GM19240 (cell line): ENCODE data around the gene FERMT2.

Experiments used
- DNase-seq: peaks from one replicate; pipeline ENCODE4 v3.0.0; 2011; ENCODE audit warnings: low spot score; ENCODE audit not compliant: insufficient read length

FERMT2 gene

GRCh38 chr14:52827426-52827825 lies 123.4 kb downstream of the FERMT2 start:
- no peak for DNase-seq

GRCh38 chr14:52825085-52825484 lies 125.8 kb downstream of the FERMT2 start:
- DNase-seq: no peak

GRCh38 chr14:52824462-52824861 lies 126.4 kb downstream of the FERMT2 start:
- DNase-seq: no peak

- DNase-seq: no peak
Observed at GRCh38 chr14:52821805-52822250, 129.0 kb downstream of the FERMT2 start.

- no peak for DNase-seq
Observed at GRCh38 chr14:52808101-52808500, 142.7 kb downstream of the FERMT2 start.
